HEK293 (cell line): ENCODE data around the gene RBMS3.

Experiments used
- CTCF ChIA-PET: fragments of 350-600 bp; formaldehyde crosslinking; extraction: SDS; loops from one replicate; lab custom pipeline; 2021; ENCODE audit warnings: antibody characterized with exemption; lab: Yijun Ruan, JAX
- POLR2A ChIA-PET: fragments of 300-600 bp; formaldehyde crosslinking; extraction: SDS; loops from one replicate; lab custom pipeline; 2020; ENCODE audit warnings: antibody characterized with exemption, inconsistent platforms; lab: Yijun Ruan, JAX
- H3K27ac ChIP-seq: fragments of 200-500 bp; sonication (Bioruptor generic); 2 replicates; pipeline ENCODE4 v1.5.1; 2014; ENCODE audit warnings: low read depth, low read length, control low read depth, inconsistent platforms; ENCODE audit errors: extremely low read depth
- H3K36me3 ChIP-seq, 2 experiments: fragments of 200-500 bp in 1 of 2; sonication (Bioruptor generic) in 1 of 2; 1 replicate in 1 of 2; 2 replicates in 1 of 2; pipeline ENCODE4 v1.5.1; 2014 to 2017; ENCODE audit warnings: inconsistent platforms in 2 of 2, low read length in 2 of 2; ENCODE audit not compliant: control insufficient read depth in 2 of 2, insufficient read depth in 1 of 2
- H3K4me1 ChIP-seq: fragments of 200-500 bp; sonication (Bioruptor generic); 2 replicates; pipeline ENCODE4 v1.5.1; 2014; ENCODE audit warnings: mild to moderate bottlenecking, low read length, inconsistent platforms; ENCODE audit not compliant: control insufficient read depth, insufficient read depth
- H3K4me3 ChIP-seq: 2 replicates; pipeline ENCODE4 v1.5.1; 2011; ENCODE audit warnings: low read depth, mild to moderate bottlenecking, control low read depth, low read length, moderate library complexity
- H3K9me3 ChIP-seq: fragments of 200-500 bp; sonication (Bioruptor generic); 2 replicates; pipeline ENCODE4 v1.5.1; 2014; ENCODE audit warnings: low read depth, low read length, inconsistent platforms; ENCODE audit not compliant: control insufficient read depth, insufficient read depth
- KLF7 ChIP-seq: fragments of 450-650 bp; formaldehyde crosslinking; IDR thresholded peaks from 2 replicates; pipeline ENCODE4 v1.5.1; 2016; ENCODE audit warnings: missing biosample characterization, missing genetic modification characterization, borderline replicate concordance
- MZF1 ChIP-seq: fragments of 450-650 bp; formaldehyde crosslinking; IDR thresholded peaks from 2 replicates; pipeline ENCODE4 v1.5.1; 2017; ENCODE audit warnings: missing biosample characterization, missing genetic modification characterization, borderline replicate concordance
- SCRT1 ChIP-seq: fragments of 450-650 bp; formaldehyde crosslinking; IDR thresholded peaks from 2 replicates; pipeline ENCODE4 v1.5.1; 2016; ENCODE audit warnings: missing biosample characterization, missing genetic modification characterization, borderline replicate concordance
- SP7 ChIP-seq: fragments of 450-650 bp; formaldehyde crosslinking; IDR thresholded peaks from 2 replicates; pipeline ENCODE4 v1.5.1; 2016; ENCODE audit warnings: missing biosample characterization, missing genetic modification characterization
- TRIM28 ChIP-seq: IDR thresholded peaks from 2 replicates; pipeline ENCODE4 v1.6.1; 2011; ENCODE audit warnings: low read length, control low read depth, borderline replicate concordance
- YY2 ChIP-seq: fragments of 450-650 bp; formaldehyde crosslinking; IDR thresholded peaks from 2 replicates; pipeline ENCODE4 v1.5.1; 2016; ENCODE audit warnings: missing biosample characterization, missing genetic modification characterization
- ZBTB21 ChIP-seq: fragments of 450-650 bp; formaldehyde crosslinking; IDR thresholded peaks from 2 replicates; pipeline ENCODE4 v1.5.1; 2017; ENCODE audit warnings: missing biosample characterization, missing genetic modification characterization
- ZFP3 ChIP-seq: fragments of 450-650 bp; formaldehyde crosslinking; IDR thresholded peaks from 2 replicates; pipeline ENCODE4 v1.5.1; 2016; ENCODE audit warnings: low read depth, missing biosample characterization, missing genetic modification characterization
- ZNF138 ChIP-seq: fragments of 450-650 bp; formaldehyde crosslinking; IDR thresholded peaks from 2 replicates; pipeline ENCODE4 v1.5.1; 2016; ENCODE audit warnings: missing biosample characterization, missing genetic modification characterization, borderline replicate concordance
- ZNF2 ChIP-seq: fragments of 450-650 bp; formaldehyde crosslinking; IDR thresholded peaks from 2 replicates; pipeline ENCODE4 v1.5.1; 2016; ENCODE audit warnings: missing biosample characterization, missing genetic modification characterization
- ZNF223 ChIP-seq: fragments of 450-650 bp; formaldehyde crosslinking; IDR thresholded peaks from 2 replicates; pipeline ENCODE4 v1.5.1; 2016; ENCODE audit warnings: missing biosample characterization, missing genetic modification characterization
- ZNF266 ChIP-seq: fragments of 450-650 bp; formaldehyde crosslinking; IDR thresholded peaks from 2 replicates; pipeline ENCODE4 v1.5.1; 2016; ENCODE audit warnings: missing biosample characterization, missing genetic modification characterization, low read depth
- ZNF341 ChIP-seq: fragments of 450-650 bp; formaldehyde crosslinking; IDR thresholded peaks from 2 replicates; pipeline ENCODE4; 2016; ENCODE audit warnings: low read depth, missing biosample characterization, missing genetic modification characterization
- ZNF394 ChIP-seq: fragments of 450-650 bp; formaldehyde crosslinking; IDR thresholded peaks from 2 replicates; pipeline ENCODE4 v1.5.1; 2016; ENCODE audit warnings: missing biosample characterization, missing genetic modification characterization, mild to moderate bottlenecking, moderate library complexity, borderline replicate concordance
- ZNF416 ChIP-seq: fragments of 450-650 bp; formaldehyde crosslinking; IDR thresholded peaks from 2 replicates; pipeline ENCODE4 v1.5.1; 2016; ENCODE audit warnings: missing biosample characterization, missing genetic modification characterization
- ZNF426 ChIP-seq: fragments of 450-650 bp; formaldehyde crosslinking; IDR thresholded peaks from 2 replicates; pipeline ENCODE4 v1.5.1; 2017; ENCODE audit warnings: missing biosample characterization, missing genetic modification characterization, mild to moderate bottlenecking, inconsistent platforms, moderate library complexity
- ZNF580 ChIP-seq: fragments of 450-650 bp; formaldehyde crosslinking; IDR thresholded peaks from 2 replicates; pipeline ENCODE4 v1.5.1; 2016; ENCODE audit warnings: missing biosample characterization, missing genetic modification characterization
- ZNF596 ChIP-seq: fragments of 450-650 bp; IDR thresholded peaks from 2 replicates; pipeline ENCODE4 v1.5.0; 2018; ENCODE audit warnings: missing biosample characterization, mild to moderate bottlenecking, missing genetic modification characterization, moderate library complexity
- ZNF621 ChIP-seq: fragments of 450-650 bp; formaldehyde crosslinking; IDR thresholded peaks from 2 replicates; pipeline ENCODE4 v1.5.1; 2017; ENCODE audit warnings: missing biosample characterization, missing genetic modification characterization
- ZNF626 ChIP-seq: fragments of 450-650 bp; sonication (Bioruptor Pico); formaldehyde crosslinking; IDR thresholded peaks from 2 replicates; pipeline ENCODE4 v1.5.1; 2018; ENCODE audit warnings: missing biosample characterization, missing genetic modification characterization, inconsistent platforms
- ZNF645 ChIP-seq: fragments of 450-650 bp; formaldehyde crosslinking; IDR thresholded peaks from 2 replicates; pipeline ENCODE4; 2016; ENCODE audit warnings: missing biosample characterization, missing genetic modification characterization
- ZNF670 ChIP-seq: fragments of 450-650 bp; formaldehyde crosslinking; IDR thresholded peaks from 2 replicates; pipeline ENCODE4 v1.5.1; 2016; ENCODE audit warnings: missing biosample characterization, missing genetic modification characterization, low read depth
- ZNF707 ChIP-seq: fragments of 450-650 bp; formaldehyde crosslinking; IDR thresholded peaks from 2 replicates; pipeline ENCODE4 v1.5.1; 2016; ENCODE audit warnings: missing biosample characterization, missing genetic modification characterization
- ZNF768 ChIP-seq: fragments of 450-650 bp; formaldehyde crosslinking; IDR thresholded peaks from 2 replicates; pipeline ENCODE4 v1.5.1; 2018; ENCODE audit warnings: missing biosample characterization, mild to moderate bottlenecking, missing genetic modification characterization
- ZNF777 ChIP-seq: fragments of 450-650 bp; formaldehyde crosslinking; IDR thresholded peaks from 2 replicates; pipeline ENCODE4 v1.5.1; 2017; ENCODE audit warnings: missing biosample characterization, missing genetic modification characterization, borderline replicate concordance
- ZNF791 ChIP-seq: fragments of 450-650 bp; formaldehyde crosslinking; IDR thresholded peaks from 2 replicates; pipeline ENCODE4 v1.5.1; 2016; ENCODE audit warnings: missing biosample characterization, missing genetic modification characterization
- ZNF830 ChIP-seq: fragments of 450-650 bp; IDR thresholded peaks from 2 replicates; pipeline ENCODE4 v1.5.0; 2018; ENCODE audit warnings: missing biosample characterization, missing genetic modification characterization, low read depth, mild to moderate bottlenecking, moderate library complexity
- ZSCAN4 ChIP-seq: fragments of 450-650 bp; formaldehyde crosslinking; IDR thresholded peaks from 2 replicates; pipeline ENCODE4 v1.5.1; 2017; ENCODE audit warnings: missing biosample characterization, missing genetic modification characterization
- TF ChIP-seq, protein P1 (sequence below): fragments of 450-650 bp; formaldehyde crosslinking; IDR thresholded peaks from 2 replicates; pipeline ENCODE4 v1.5.1; 2016; ENCODE audit warnings: missing biosample characterization, missing genetic modification characterization
- TF ChIP-seq, protein P2 (sequence below): fragments of 450-650 bp; formaldehyde crosslinking; IDR thresholded peaks from 2 replicates; pipeline ENCODE4 v1.5.1; 2017; ENCODE audit warnings: missing biosample characterization, missing genetic modification characterization

RBMS3 gene

GRCh38 chr3:29374226-29374625, 93.4 kb downstream of the RBMS3 start:
- ChIA-PET POLR2A (no interaction called here), CTCF (no interaction called here)
- no peak overlapping the region for H3K27ac ChIP-seq
- no peak overlapping the region for H3K4me3 ChIP-seq
- TF ChIP-seq ZBTB21 (tag by site-specific recombination) = no peak
- no peak for TF ChIP-seq SCRT1 (tag by site-specific recombination)
- TF ChIP-seq ZNF791 (tag by site-specific recombination) = no peak
- TF ChIP-seq ZNF138 (tag by site-specific recombination) = no peak
- TF ChIP-seq TRIM28 = no peak
- TF ChIP-seq SP7 (tag by site-specific recombination) = no peak
- no peak for TF ChIP-seq ZNF416 (tag by site-specific recombination)
- TF ChIP-seq ZNF830 = no peak
- TF ChIP-seq ZNF341 (tag by site-specific recombination) = no peak
- TF ChIP-seq ZFP3 (tag by site-specific recombination) = no peak
- TF ChIP-seq ZNF707 (tag by site-specific recombination) = no peak
- TF ChIP-seq ZSCAN4 (tag by site-specific recombination) = no peak
- TF ChIP-seq ZNF777 = no peak
- no peak for TF ChIP-seq ZNF426 (tag by site-specific recombination)
- TF ChIP-seq, protein P1, sequence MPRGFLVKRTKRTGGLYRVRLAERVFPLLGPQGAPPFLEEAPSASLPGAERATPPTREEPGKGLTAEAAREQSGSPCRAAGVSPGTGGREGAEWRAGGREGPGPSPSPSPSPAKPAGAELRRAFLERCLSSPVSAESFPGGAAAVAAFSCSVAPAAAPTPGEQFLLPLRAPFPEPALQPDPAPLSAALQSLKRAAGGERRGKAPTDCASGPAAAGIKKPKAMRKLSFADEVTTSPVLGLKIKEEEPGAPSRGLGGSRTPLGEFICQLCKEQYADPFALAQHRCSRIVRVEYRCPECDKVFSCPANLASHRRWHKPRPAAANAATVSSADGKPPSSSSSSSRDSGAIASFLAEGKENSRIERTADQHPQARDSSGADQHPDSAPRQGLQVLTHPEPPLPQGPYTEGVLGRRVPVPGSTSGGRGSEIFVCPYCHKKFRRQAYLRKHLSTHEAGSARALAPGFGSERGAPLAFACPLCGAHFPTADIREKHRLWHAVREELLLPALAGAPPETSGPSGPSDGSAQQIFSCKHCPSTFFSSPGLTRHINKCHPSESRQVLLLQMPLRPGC (tag by site-specific recombination) = no peak
- no peaks in the 10 kb centered on the region for H3K9me3 ChIP-seq
- no peaks in the 10 kb centered on the region for H3K4me1 ChIP-seq
- H3K36me3 ChIP-seq = no peaks in the 10 kb centered on the region

- ChIA-PET POLR2A (no interaction called here), CTCF (no interaction called here)
- Histone ChIP-seq H3K4me3 (no peak overlapping the region), H3K4me1 (no peaks in the 10 kb centered on the region), H3K9me3 (no peaks in the 10 kb centered on the region), H3K27ac (no peak overlapping the region), H3K36me3 (no peaks in the 10 kb centered on the region)
- TF ChIP-seq KLF7 (tag by site-specific recombination) = no peak
- TF ChIP-seq ZNF626 (tag by site-specific recombination) = no peak
- TF ChIP-seq ZNF223 (tag by site-specific recombination) = no peak
- TF ChIP-seq ZNF266 (tag by site-specific recombination) = no peak
- no peak for TF ChIP-seq ZNF621 (tag by site-specific recombination)
- no peak for TF ChIP-seq ZNF791 (tag by site-specific recombination)
- no peak for TF ChIP-seq ZSCAN4 (tag by site-specific recombination)
- TF ChIP-seq ZNF596 (tag by site-specific recombination) = no peak
- no peak for TF ChIP-seq ZNF2 (tag by site-specific recombination)
- TF ChIP-seq, protein P2, sequence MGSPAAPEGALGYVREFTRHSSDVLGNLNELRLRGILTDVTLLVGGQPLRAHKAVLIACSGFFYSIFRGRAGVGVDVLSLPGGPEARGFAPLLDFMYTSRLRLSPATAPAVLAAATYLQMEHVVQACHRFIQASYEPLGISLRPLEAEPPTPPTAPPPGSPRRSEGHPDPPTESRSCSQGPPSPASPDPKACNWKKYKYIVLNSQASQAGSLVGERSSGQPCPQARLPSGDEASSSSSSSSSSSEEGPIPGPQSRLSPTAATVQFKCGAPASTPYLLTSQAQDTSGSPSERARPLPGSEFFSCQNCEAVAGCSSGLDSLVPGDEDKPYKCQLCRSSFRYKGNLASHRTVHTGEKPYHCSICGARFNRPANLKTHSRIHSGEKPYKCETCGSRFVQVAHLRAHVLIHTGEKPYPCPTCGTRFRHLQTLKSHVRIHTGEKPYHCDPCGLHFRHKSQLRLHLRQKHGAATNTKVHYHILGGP (tag by site-specific recombination) = no peak
- no peak for TF ChIP-seq ZNF830
- TF ChIP-seq ZNF768 (tag by site-specific recombination) = no peak
- TF ChIP-seq ZNF645 (tag by site-specific recombination) = no peak
- TF ChIP-seq MZF1 (tag by site-specific recombination) = no peak
- no peak for TF ChIP-seq ZNF670 (tag by site-specific recombination)
- TF ChIP-seq ZNF394 (tag by site-specific recombination) = no peak
- TF ChIP-seq YY2 = no peak
- TF ChIP-seq ZNF580 (tag by site-specific recombination) = no peak
Observed at GRCh38 chr3:29379097-29379496, 98.2 kb downstream of the RBMS3 start.
